AG08396 (cell line): ENCODE data around the gene SUGP1.
A peak's percentile ranks its signal among the peaks of the same experiment; 100 is the strongest.
"Not testable (repeated sequence)": the region's sequence is repeated elsewhere in the genome, so short reads cannot be mapped to it uniquely, and the experiment has no call there.

ENCODE experiments used
- DNase-seq: peaks from one replicate; pipeline ENCODE4 v3.0.0; 2012; ENCODE audit warnings: low spot score, mixed read lengths

Gene SUGP1, protein sequence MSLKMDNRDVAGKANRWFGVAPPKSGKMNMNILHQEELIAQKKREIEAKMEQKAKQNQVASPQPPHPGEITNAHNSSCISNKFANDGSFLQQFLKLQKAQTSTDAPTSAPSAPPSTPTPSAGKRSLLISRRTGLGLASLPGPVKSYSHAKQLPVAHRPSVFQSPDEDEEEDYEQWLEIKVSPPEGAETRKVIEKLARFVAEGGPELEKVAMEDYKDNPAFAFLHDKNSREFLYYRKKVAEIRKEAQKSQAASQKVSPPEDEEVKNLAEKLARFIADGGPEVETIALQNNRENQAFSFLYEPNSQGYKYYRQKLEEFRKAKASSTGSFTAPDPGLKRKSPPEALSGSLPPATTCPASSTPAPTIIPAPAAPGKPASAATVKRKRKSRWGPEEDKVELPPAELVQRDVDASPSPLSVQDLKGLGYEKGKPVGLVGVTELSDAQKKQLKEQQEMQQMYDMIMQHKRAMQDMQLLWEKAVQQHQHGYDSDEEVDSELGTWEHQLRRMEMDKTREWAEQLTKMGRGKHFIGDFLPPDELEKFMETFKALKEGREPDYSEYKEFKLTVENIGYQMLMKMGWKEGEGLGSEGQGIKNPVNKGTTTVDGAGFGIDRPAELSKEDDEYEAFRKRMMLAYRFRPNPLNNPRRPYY

DNA sequence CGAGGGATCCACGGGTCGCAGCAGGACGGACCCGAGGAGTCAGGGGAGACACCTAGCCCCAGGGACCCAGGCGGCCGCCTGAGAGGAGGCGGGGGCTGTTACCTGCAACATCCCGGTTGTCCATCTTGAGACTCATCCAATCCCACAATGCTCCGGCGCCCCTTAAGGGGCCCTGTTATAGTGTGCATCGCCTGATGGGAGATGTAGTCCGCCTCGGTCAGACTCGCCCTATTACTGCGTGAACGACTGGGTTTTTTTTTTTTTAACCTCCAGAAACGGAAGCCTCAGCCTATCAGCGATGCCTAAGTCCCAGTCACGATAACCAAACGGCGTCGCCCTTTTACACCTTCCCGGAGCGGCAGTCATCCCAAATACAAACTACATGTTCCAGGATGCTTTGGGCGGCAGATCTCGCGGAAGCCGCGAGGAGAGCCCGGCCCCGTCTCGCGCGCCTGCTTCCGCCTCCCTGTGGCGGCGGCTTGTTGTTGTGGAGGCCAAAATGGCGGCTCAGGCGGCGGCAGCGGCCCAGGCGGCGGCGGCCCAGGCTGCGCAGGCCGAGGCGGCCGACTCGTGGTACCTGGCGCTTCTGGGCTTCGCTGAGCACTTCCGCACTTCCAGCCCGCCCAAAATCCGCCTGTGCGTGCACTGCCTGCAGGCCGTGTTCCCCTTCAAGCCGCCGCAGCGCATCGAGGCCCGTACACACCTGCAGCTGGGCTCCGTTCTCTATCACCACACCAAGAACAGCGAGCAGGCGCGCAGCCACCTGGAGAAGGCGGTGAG, at the start of gene SUGP1, which contains the start of gene MAU2:
SUGP1 (minus strand) TSS at position 149 of the 780 bp plus-strand sequence; CDS start at position 136, 13 bp downstream.
MAU2 (plus strand) TSS at position 469 of the 780 bp plus-strand sequence; CDS start at position 500, 31 bp downstream.
- DNase-seq: peak; percentile 97

DNA sequence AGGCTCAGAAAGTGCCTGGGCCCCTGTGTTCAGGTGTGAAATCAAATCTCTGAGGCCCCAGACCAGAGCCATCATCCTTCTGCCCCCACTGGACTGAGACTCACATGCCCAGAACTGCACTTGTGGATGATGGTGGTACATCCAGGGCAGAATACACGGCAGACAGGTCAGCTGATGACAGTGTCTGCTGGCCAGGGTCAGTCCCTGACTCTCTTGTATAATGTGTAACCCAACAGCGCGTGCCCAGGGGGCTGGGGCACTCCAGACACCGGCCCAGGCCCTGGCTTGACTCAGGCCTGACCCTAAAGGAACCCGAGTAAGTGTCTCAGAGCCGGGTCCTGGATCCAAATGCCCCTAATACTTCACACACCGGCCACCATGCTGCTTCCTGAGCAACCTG, 47.8 kb upstream of the SUGP1 start:
- DNase-seq: no peak

DNA sequence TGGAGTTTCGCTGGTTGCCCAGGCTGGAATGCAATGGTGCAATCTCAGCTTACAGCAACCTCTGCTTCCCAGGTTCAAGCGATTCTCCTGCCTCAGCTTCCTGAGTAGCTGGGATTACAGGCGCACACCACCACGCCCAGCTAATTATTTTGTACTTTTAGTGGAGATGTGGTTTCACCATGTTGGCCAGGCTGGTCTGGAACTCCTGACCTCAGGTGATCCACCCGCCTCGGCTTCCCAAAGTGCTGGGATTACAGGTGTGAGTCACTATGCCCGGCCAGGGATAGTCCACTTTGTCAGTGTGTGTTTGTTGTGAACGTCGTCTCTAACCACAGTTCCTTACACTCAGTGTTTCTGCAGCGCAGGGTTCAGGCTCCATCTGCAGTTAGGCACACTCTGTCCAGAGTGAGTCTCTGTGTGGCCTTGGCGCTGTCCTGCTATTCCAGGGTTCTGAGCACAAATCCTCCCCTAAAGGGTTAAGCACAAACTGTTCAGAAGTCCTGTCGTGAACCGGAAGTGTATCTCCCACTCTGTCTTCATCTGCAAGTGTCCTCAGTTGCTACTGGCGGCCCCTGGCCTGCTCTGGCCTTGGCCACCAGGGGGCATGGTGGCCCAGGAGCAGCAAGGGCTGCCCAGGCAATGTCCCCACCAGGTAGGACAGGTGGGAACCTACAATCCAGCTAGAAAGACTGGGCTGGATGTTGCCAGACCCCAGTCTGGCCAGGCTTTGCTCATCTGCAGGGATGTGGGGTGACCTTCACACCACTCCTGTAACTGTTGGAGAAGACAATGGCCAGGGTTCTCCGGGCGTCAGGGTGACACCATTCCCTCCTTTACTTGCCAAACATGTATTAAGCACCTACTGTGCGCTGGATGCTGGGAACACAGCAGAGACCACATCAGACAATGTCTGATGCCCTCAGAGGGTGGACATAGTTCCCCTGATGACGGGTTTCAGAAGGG, 46.4 kb upstream of the SUGP1 start:
- DNase-seq: peak; percentile 70

DNA sequence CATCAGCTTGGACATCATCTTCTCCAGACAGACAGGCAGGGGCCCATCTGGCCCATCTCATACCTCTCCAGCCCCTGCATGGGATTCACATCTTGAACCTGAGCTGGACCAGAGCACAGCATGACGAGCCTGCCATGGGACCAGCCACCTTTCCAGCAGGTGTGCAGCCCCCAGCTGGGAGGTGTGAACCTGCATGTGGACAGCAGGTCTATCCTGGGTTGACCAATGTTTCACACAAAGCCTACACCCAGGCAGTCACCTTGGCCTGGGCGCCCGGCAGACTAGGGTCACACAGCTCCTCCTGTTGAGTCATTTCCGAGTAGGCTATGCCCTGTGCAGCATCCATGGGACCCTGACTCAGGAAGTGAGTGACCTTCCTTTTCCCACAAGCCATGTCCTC, 41.8 kb upstream of the SUGP1 start:
- DNase-seq: no peak

DNA sequence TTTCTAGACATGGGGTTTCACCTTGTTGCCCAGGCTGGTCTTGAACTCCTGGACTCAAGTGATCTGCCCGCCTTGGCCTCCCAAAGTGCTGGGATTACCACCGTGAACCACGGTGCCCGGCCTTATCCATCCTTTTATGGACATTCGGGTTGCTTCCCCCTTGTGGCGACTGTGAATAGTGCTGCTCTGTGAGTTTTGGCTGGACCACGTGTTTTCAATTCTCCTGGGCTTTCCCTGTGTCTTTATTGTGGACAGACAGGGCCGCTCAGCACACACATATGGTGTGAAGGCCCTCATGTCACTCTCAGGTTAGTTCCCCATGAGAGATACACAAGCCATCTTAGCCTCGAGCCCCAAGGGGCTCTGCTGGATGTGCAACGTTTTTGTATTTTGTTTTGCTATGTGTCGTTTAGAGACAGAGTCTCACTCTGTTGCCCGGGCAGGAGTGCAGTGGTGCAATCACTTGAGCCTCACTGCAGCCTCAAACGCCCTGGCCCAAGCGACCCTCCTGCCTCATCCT, 40.8 kb upstream of the SUGP1 start:
- DNase-seq: peak; percentile 83

DNA sequence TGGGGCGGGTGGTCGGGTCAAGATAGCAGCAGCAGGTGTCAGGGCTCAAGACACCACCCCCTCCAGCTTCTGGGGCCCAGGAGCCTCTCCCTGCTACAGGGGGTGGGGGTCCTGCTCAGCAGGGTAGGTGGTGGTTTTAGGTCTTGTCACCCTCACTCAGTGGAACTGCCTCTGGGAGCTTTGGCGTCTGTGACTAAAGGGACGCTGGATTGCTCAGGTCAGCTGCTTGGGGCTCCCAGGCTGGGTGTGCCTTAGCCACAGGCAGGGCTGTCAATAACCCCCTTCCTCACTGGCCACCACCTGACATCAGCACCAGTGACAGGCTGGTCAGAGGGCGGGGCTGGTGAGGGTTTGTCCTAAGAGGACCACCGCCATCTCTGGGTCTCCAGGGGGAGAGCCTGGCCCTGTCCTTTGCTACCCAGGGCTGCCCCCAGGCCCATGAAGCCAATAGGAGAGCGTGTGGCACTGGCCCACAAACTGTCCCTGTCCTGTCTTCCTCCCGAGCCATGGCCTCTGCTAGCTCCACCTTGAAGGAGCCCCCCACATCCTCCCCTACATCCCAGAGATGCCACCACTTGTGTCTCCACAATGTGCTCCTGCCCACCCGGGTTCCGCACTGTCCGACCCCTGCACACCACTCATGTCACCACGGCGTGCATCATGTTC, 36.7 kb upstream of the SUGP1 start:
- DNase-seq: no peak

DNA sequence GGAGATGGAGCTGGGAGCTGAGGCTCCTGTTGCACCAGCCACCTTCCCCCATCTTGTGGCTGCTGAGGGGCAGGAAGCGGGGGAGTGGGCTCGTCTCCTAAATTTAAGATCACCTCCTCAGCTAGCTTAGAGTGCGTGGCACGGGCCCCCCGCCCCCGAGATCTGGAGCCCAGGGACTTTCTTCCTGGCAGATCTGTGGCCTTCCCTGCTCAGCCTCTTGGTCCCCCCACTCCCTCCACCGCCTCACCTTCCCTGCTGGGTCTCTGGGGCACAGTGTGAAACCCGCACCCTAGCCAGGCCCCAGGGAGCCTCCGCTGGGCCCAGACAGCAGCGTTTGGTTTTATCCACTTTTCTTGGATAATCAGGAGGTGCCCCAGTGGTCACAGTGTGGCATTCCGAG, 36.2 kb upstream of the SUGP1 start:
- no peak for DNase-seq

DNA sequence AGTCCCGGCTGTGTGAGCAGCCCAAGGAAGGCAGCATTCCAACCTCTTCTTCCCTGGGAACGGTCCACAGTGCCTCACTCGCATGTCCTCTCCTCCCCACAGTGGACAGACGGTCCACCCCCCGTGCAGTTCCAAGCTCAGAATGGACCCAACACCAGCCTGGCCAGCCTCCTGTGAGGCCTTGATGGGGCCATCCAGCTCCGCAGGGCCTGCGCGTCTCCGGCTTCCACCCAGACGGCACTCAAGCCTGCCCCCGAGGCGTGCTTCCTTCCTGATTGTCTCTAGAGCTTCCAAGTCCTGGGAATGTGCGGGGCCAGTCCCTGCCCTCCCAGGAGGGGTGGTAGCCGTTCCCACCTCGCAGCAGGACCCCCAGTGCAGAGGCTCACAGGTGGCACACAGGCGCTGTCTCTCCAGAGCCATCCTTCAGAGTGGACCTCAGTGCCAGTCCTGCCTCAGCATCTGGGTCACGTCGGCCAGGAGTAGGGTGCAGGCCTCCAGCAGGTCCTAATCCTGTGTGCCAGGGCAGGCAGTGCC, 35.4 kb upstream of the SUGP1 start:
- no peak for DNase-seq

DNA sequence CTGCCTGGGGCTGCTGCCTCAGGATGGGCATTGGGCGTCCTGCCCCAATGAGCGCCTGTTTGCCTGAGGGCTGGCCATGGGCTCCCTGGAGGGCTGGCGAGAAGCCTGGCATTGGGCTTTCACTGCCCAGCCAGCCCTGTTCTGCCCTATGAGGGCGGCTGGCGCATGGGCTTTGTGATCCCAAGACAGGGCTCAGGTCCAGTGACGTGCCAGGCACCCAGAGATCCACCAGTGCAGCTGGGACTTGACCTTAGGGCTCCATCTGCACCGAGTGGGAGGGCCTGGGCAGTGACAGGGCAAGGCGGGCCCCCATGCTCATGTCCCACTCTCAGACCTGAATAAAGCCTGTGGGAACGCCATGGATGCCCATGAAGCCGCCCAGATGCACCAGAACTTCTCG, 34.6 kb upstream of the SUGP1 start:
- no peak for DNase-seq

DNA sequence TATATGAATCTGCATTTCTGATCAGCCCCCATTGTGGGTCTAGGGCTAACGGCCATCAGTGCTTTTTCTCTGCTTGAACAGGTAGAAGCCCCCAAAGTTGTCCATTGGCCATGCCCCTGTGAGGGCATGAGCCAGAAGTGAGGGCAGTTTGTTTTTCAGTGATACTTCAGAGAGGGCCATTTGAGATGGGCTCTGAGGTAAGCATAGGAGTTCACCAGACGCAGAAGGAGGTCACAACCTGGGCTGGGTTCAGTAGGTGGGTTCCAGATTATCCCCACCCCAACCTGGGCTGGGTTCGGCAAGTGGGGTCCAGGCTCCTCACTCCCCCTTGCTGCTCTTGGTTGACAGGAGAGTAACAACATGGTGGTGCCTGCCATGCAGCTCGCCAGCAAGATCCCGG, 33.7 kb upstream of the SUGP1 start:
- DNase-seq: no peak

DNA sequence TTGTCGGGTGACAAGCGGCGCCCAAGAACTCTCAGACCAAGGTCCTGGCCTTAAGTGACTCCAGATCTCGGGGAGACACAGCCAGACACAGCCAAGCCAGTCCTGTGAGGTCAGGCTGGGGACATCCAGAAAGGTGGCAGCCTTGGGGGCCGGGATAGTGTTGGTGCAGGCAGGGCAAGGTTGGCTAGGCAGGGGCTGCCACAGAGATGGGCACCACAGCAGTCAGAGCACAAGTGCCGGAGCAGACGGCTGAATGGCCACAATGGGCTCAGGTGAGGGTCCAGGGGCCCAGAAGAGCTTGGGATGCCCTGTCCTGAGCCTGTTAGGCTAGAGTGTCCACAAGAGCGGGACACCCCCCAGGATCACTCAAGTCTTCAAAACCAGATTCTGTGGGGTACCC, 32.5 kb upstream of the SUGP1 start:
- no peak for DNase-seq

DNA sequence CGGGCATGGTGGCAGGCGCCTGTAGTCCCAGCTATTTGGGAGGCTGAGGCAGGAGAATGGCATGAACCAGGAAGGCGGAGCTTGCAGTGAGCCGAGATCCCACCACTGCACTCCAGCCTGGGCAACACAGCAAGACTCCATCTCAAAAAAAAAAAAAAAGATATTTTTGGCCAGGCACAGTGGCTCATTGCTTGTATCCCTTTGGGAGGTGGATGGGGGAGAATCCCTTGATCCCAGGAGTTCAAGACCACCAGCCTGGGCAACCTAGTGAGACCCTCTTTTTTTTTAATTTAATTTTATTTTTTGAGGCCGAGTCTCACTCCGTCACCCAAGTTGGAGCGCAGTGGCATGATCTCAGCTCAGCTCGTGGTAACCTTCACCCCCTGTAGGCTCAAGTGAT, 30.4 kb upstream of the SUGP1 start:
- DNase-seq: not testable (repeated sequence)

DNA sequence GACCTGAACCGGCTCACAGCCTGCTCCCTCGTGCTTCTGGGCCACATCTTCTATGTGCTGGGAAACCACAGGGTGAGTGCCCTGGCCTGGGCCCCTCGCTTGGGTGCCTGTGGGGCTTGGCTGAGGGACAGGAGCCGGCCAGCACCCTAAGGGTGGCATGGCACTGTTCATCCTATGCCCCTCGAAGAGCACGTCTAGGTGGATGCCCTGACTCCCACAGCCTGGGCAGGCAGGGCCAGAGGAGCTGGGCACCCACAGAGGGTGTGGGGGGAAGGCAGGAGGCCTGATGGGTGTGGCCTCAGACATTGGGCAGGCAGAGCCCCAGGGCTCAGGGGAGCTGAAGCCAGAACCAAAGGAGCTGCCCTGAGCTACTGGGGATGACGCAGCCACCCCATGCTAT, 29.1 kb upstream of the SUGP1 start:
- no peak for DNase-seq

DNA sequence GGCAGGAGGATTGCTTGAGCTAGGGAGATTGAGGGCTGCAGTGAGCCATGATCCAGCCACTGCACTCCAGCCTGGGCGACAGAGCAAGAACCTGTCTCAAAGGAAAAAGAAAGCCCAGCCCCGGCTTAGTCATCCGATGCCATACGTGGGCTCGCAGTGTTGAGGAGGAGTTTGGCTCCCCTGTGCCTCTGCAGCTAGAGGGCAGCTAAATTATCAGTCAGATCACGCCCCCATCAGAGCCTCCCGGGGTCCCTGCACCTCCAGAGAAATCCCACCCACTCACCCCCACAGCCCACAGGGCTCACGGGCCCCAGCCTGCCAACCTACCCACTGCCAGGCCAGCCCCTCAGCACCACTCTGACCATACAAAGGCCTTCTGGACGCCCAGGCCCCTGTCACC, 28.0 kb upstream of the SUGP1 start:
- DNase-seq: no peak

DNA sequence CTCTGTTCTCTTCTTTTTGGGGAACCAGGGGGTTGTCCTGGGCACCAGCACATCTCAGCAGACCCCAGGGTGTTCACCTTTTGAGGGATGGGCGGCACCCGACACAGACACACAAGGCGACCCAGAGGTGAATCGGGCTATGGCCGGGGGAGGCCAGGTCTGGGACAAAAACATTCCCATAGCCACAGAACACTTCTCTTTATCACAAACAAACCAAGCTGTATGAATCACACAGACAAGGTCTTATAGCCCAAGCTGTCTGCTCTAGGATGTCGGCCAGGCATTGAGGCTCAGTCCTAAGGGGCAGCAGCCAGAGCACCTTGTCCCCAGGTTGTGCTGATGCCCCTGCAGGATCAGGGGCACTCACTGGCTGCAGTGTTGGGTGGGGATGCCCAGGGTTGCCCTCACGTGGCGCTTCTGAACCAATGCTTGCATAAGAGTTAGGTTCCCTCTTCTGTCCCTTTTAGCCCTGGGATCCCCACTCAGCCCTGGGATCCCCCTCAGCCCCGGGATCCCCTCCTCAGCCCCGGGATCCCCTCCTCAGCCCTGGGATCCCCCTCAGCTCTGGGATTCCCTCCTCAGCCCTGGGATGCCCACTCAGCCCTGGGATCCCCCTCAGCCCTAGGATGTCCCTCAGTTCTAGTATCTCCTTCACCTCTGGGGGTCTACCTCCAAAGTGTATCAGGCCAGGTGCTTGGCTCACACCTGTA, 27.2 kb upstream of the SUGP1 start:
- DNase-seq: no peak

DNA sequence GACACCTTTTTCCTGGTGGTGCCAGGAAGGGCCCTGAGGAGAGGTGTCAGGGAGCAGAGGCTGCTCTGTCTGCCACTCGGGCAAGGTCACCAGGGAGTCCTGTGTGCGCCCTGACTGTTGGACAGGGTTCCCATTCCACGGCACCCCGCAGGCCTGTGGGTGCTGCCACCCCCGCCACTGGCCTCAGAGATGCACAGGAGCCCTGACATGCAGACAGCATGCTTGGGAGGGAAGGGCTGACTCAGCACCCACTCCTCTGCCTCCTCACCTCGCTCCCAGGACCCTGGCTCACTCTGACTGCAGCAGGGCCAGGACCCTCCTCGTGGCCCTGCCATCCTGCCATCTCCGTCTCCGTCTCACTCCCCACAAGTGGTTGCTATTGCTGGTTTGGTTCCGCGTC, 25.7 kb upstream of the SUGP1 start:
- no peak for DNase-seq

DNA sequence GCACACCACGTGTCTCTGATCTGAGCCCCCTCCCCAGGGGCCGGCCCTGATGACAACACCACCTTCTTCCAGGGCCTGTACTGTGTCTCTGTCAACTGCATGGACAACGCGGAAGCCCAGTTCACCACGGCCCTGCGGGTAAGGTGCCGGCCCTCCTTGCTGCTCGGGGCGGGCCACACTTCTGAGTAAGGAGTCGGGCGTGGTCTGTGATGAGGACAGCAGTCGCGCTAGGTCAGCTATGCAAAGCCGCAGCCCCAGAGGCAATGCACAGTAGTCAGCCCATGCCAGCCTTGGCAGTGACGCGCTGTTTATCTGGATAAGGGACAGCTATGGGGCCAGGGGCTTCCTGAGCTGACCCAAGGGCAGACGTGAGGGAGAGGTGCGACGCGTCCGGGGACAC, 24.9 kb upstream of the SUGP1 start:
- DNase-seq: no peak

DNA sequence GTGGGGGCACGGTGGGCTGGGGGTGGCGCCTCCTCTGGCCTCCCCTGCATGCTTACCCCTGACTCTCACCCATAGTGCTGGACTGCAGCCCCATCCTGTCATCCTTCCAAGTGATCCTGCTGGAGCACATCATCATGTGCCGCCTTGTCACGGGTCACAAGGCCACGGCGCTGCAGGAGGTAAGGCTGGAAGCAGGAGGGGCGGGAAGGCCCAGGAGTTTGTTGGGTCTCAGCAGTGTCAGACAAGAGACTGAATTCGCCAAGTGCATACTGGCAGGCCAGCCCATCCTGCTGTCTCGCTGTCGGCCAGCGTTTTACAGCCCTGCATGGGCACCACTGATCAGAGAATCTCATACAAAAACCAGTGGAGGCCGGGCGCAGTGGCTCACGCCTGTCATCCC, 23.5 kb upstream of the SUGP1 start:
- no peak for DNase-seq

DNA sequence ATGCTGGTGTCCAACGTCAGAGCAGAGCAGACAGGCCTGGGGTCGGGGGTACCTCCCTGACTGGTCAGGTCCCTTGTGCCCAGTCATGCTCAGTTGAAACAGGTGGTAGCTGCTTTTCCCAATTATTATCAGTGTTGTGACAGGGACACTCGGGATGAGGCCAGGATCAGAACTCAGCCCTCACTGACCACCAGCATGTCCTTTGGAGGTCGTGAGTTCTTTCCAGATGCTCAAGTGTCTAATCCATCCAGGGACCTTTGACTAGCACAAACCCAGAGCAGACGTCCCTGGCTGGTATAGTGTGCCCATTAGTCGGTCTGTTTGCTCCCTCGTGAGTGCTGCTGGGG, 22.7 kb upstream of the SUGP1 start:
- no peak for DNase-seq
